ENCODE data around the gene LMF1.
"Not testable (repeated sequence)": the region's sequence is repeated elsewhere in the genome, so short reads cannot be mapped to it uniquely, and the experiment has no call there.

Gene LMF1

GRCh38 chr16:948767-949166, 22.0 kb downstream of the LMF1 start:
- DNase-seq (ENCODE audit: low read depth in 2 of 2): not testable (repeated sequence)

GRCh38 chr16:947922-948303, 22.9 kb downstream of the LMF1 start:
- not testable (repeated sequence) for DNase-seq (ENCODE audit: low read depth in 2 of 2)

- DNase-seq (ENCODE audit: low read depth in 2 of 2): no peak
Observed at GRCh38 chr16:947255-947921, 23.4 kb downstream of the LMF1 start.

GRCh38 chr16:946048-946395, 24.8 kb downstream of the LMF1 start:
- no peak for DNase-seq (ENCODE audit: low read depth in 2 of 2)

- DNase-seq (ENCODE audit: low read depth in 2 of 2): no peak
Observed at GRCh38 chr16:945271-946047, 25.3 kb downstream of the LMF1 start.

- no peak for DNase-seq (ENCODE audit: low read depth in 2 of 2)
Observed at GRCh38 chr16:943971-944370, 26.8 kb downstream of the LMF1 start.

GRCh38 chr16:942436-943060, 28.2 kb downstream of the LMF1 start:
- DNase-seq (ENCODE audit: low read depth in 2 of 2): no peak

- no peak for DNase-seq (ENCODE audit: low read depth in 2 of 2)
Observed at GRCh38 chr16:939941-940340, 30.8 kb downstream of the LMF1 start.

- no peak for DNase-seq (ENCODE audit: low read depth in 2 of 2)
Observed at GRCh38 chr16:939311-939710, 31.5 kb downstream of the LMF1 start.

GRCh38 chr16:938752-939151, 32.0 kb downstream of the LMF1 start:
- DNase-seq (ENCODE audit: low read depth in 2 of 2): no peak

- no peak for DNase-seq (ENCODE audit: low read depth in 2 of 2)
Observed at GRCh38 chr16:938136-938535, 32.6 kb downstream of the LMF1 start.

- no peak for DNase-seq (ENCODE audit: low read depth in 2 of 2)
Observed at GRCh38 chr16:937723-938122, 33.1 kb downstream of the LMF1 start.

GRCh38 chr16:937311-937710, 33.5 kb downstream of the LMF1 start:
- no peak for DNase-seq (ENCODE audit: low read depth in 2 of 2)

GRCh38 chr16:935684-936083, 35.1 kb downstream of the LMF1 start:
- DNase-seq (ENCODE audit: low read depth in 2 of 2): no peak

- no peak for DNase-seq (ENCODE audit: low read depth in 2 of 2)
Observed at GRCh38 chr16:934178-934577, 36.6 kb downstream of the LMF1 start.

- DNase-seq (ENCODE audit: low read depth in 2 of 2): no peak
Observed at GRCh38 chr16:933581-933980, 37.2 kb downstream of the LMF1 start.

- no peak for DNase-seq (ENCODE audit: low read depth in 2 of 2)
Observed at GRCh38 chr16:932831-933330, 37.9 kb downstream of the LMF1 start.

GRCh38 chr16:931626-932500, 38.9 kb downstream of the LMF1 start:
- DNase-seq (ENCODE audit: low read depth in 2 of 2): no peak

GRCh38 chr16:931171-931570, 39.6 kb downstream of the LMF1 start:
- DNase-seq (ENCODE audit: low read depth in 2 of 2): no peak

GRCh38 chr16:930511-930910, 40.3 kb downstream of the LMF1 start:
- no peak for DNase-seq (ENCODE audit: low read depth in 2 of 2)

- DNase-seq (ENCODE audit: low read depth in 2 of 2): no peak
Observed at GRCh38 chr16:930076-930475, 40.7 kb downstream of the LMF1 start.
